Muscle layer of duodenum (tissue), 2 donors: ENCODE results near the gene C1orf115.
"Not testable (repeated sequence)": the region's sequence is repeated elsewhere in the genome, so short reads cannot be mapped to it uniquely, and the experiment has no call there.

Source experiments
- H3K27ac ChIP-seq: one replicate; pipeline ENCODE4 v1.7.0; 2013; ENCODE audit warnings: mild to moderate bottlenecking, low read length
- H3K27me3 ChIP-seq: one replicate; pipeline ENCODE4 v1.7.0; 2013; ENCODE audit warnings: low read depth, mild to moderate bottlenecking, control low read depth, low read length
- H3K36me3 ChIP-seq, 2 donors: one replicate each; pipeline ENCODE4 v1.7.0; 2013; ENCODE audit warnings: low read length in 2 of 2, control low read depth in 1 of 2, mild to moderate bottlenecking in 1 of 2; ENCODE audit not compliant: insufficient read depth in 2 of 2, control insufficient read depth in 1 of 2
- H3K4me1 ChIP-seq, 2 donors: one replicate each; pipeline ENCODE4 v1.7.0; 2013; ENCODE audit warnings: low read length in 2 of 2, mild to moderate bottlenecking in 2 of 2, control low read depth in 1 of 2, moderate library complexity in 1 of 2; ENCODE audit not compliant: insufficient read depth in 2 of 2, control insufficient read depth in 1 of 2
- H3K4me3 ChIP-seq, 2 donors: one replicate each; pipeline ENCODE4 v1.7.0; 2013; ENCODE audit warnings: low read length in 2 of 2, low read depth in 1 of 2, mild to moderate bottlenecking in 1 of 2
- H3K9me3 ChIP-seq, 2 donors: one replicate each; pipeline ENCODE4 v1.7.0; 2013; ENCODE audit warnings: low read length in 2 of 2, control low read depth in 1 of 2, mild to moderate bottlenecking in 1 of 2; ENCODE audit not compliant: control insufficient read depth in 1 of 2
- donor health status: healthy.

C1orf115 gene

GRCh38 chr1:220681220-220681880 is 8.8 kb upstream of the C1orf115 start:
- H3K9me3 ChIP-seq, result no peaks in the 10 kb centered on the region
- H3K27ac ChIP-seq, result no peak overlapping the region
- H3K27me3 ChIP-seq, result no peaks in the 10 kb centered on the region
- H3K36me3 ChIP-seq, result no peaks in the 10 kb centered on the region
- peak overlapping the region in 1 of 2 donors; percentile 60 for H3K4me3 ChIP-seq
- H3K4me1 ChIP-seq, result peaks cover 0 to 5% of the 10 kb centered on the region in 2 donors

- H3K9me3 ChIP-seq, result no peaks in the 10 kb centered on the region
- H3K27ac ChIP-seq, result no peak overlapping the region
- H3K4me1 ChIP-seq, result peaks cover 0 to 5% of the 10 kb centered on the region in 2 donors
- no peaks in the 10 kb centered on the region for H3K36me3 ChIP-seq
- H3K27me3 ChIP-seq, result no peaks in the 10 kb centered on the region
- H3K4me3 ChIP-seq, result no peak overlapping the region
Measured at GRCh38 chr1:220682901-220683576, 7.1 kb upstream of the C1orf115 start.

GRCh38 chr1:220683716-220684115 is 6.4 kb upstream of the C1orf115 start:
- H3K9me3 ChIP-seq, H3K4me3 ChIP-seq, H3K27ac ChIP-seq, H3K36me3 ChIP-seq, H3K4me1 ChIP-seq, H3K27me3 ChIP-seq: not testable (repeated sequence)

- Histone ChIP-seq H3K4me3 (no peak overlapping the region), H3K27ac (no peak overlapping the region), H3K4me1 (peaks cover 4 to 5% of the 10 kb centered on the region in 2 donors), H3K27me3 (no peaks in the 10 kb centered on the region), H3K9me3 (no peaks in the 10 kb centered on the region), H3K36me3 (no peaks in the 10 kb centered on the region)
Measured at GRCh38 chr1:220684890-220685289, 5.3 kb upstream of the C1orf115 start.

GRCh38 chr1:220685879-220686278 is 4.3 kb upstream of the C1orf115 start:
- Histone ChIP-seq H3K9me3 (no peaks in the 10 kb centered on the region), H3K4me1 (peaks cover 2 to 14% of the 10 kb centered on the region in 2 donors), H3K27ac (no peak overlapping the region), H3K4me3 (no peak overlapping the region), H3K27me3 (no peaks in the 10 kb centered on the region), H3K36me3 (no peaks in the 10 kb centered on the region)

- Histone ChIP-seq H3K9me3 (no peaks in the 10 kb centered on the region), H3K27ac (no peak overlapping the region), H3K36me3 (no peaks in the 10 kb centered on the region), H3K4me1 (peaks cover 0 to 14% of the 10 kb centered on the region in 2 donors), H3K4me3 (no peak overlapping the region), H3K27me3 (no peaks in the 10 kb centered on the region)
Measured at GRCh38 chr1:220687809-220688208, 2.4 kb upstream of the C1orf115 start.

GRCh38 chr1:220689666-220690065 is 497 bp upstream of the C1orf115 start:
- Histone ChIP-seq H3K4me1 (peaks cover 0 to 14% of the 10 kb centered on the region in 2 donors), H3K27me3 (no peaks in the 10 kb centered on the region), H3K36me3 (no peaks in the 10 kb centered on the region), H3K27ac (no peak overlapping the region), H3K4me3 (peak overlapping the region; percentile 65 to 85), H3K9me3 (no peaks in the 10 kb centered on the region)

GRCh38 chr1:220691053-220691684 is 1.0 kb downstream of the C1orf115 start:
- Histone ChIP-seq H3K4me3 (peak overlapping the region; percentile 65 to 85), H3K27ac (peak overlapping the region; percentile 52), H3K36me3 (no peaks in the 10 kb centered on the region), H3K9me3 (no peaks in the 10 kb centered on the region), H3K4me1 (peaks cover 0 to 14% of the 10 kb centered on the region in 2 donors), H3K27me3 (no peaks in the 10 kb centered on the region)

GRCh38 chr1:220692436-220693228 is 2.5 kb downstream of the C1orf115 start:
- Histone ChIP-seq H3K4me3 (no peak overlapping the region), H3K4me1 (peaks cover 0 to 14% of the 10 kb centered on the region in 2 donors), H3K36me3 (no peaks in the 10 kb centered on the region), H3K27ac (no peak overlapping the region), H3K27me3 (no peaks in the 10 kb centered on the region), H3K9me3 (no peaks in the 10 kb centered on the region)

GRCh38 chr1:220694866-220695382 is 4.8 kb downstream of the C1orf115 start:
- Histone ChIP-seq H3K27me3 (no peaks in the 10 kb centered on the region), H3K4me1 (peaks cover 0 to 9% of the 10 kb centered on the region in 2 donors), H3K27ac (no peak overlapping the region), H3K4me3 (no peak overlapping the region), H3K36me3 (no peaks in the 10 kb centered on the region), H3K9me3 (no peaks in the 10 kb centered on the region)

- no peak overlapping the region for H3K4me3 ChIP-seq
- H3K9me3 ChIP-seq, result no peaks in the 10 kb centered on the region
- peaks cover 0 to 7% of the 10 kb centered on the region in 2 donors for H3K4me1 ChIP-seq
- H3K27ac ChIP-seq, result no peak overlapping the region
- no peaks in the 10 kb centered on the region for H3K27me3 ChIP-seq
- no peaks in the 10 kb centered on the region for H3K36me3 ChIP-seq
Measured at GRCh38 chr1:220695426-220695825, 5.3 kb downstream of the C1orf115 start.
